Neural cell (in vitro differentiated cells): ENCODE measurements around the gene RAP2A.

Experiments used
- CTCF ChIP-seq: fragments of 450-650 bp; IDR thresholded peaks from 2 replicates; pipeline ENCODE4 v1.5.1; 2014; ENCODE audit warnings: antibody characterized with exemption, mild to moderate bottlenecking, moderate library complexity; ENCODE audit not compliant: poor library complexity, severe bottlenecking
- EZH2 ChIP-seq: fragments of 200-600, 300-800 bp; shearing (Covaris generic), sonication (generic); IDR thresholded peaks from 2 replicates; pipeline ENCODE4 v1.6.1; 2014; ENCODE audit warnings: antibody characterized with exemption, low read length, borderline replicate concordance, mild to moderate bottlenecking; ENCODE audit not compliant: insufficient read depth, poor library complexity, severe bottlenecking
- POLR2AphosphoS5 ChIP-seq: IDR thresholded peaks from 2 replicates; pipeline ENCODE4 v1.6.1; 2012
- SMC3 ChIP-seq: fragments of 450-650 bp; conservative IDR thresholded peaks from 2 replicates; pipeline ENCODE4 v1.6.1; 2014; ENCODE audit warnings: antibody characterized with exemption, mild to moderate bottlenecking, moderate library complexity; ENCODE audit not compliant: poor library complexity
- TF ChIP-seq, protein P1 (sequence below): IDR thresholded peaks from 2 replicates; pipeline ENCODE4 v1.6.1; 2012; ENCODE audit warnings: borderline replicate concordance

GRCh38 chr13:97454699-97455098 lies 20.7 kb downstream of the RAP2A start:
- TF ChIP-seq CTCF (no peak), EZH2 (no peak), SMC3 (no peak), POLR2AphosphoS5 (no peak)
- TF ChIP-seq, protein P1, sequence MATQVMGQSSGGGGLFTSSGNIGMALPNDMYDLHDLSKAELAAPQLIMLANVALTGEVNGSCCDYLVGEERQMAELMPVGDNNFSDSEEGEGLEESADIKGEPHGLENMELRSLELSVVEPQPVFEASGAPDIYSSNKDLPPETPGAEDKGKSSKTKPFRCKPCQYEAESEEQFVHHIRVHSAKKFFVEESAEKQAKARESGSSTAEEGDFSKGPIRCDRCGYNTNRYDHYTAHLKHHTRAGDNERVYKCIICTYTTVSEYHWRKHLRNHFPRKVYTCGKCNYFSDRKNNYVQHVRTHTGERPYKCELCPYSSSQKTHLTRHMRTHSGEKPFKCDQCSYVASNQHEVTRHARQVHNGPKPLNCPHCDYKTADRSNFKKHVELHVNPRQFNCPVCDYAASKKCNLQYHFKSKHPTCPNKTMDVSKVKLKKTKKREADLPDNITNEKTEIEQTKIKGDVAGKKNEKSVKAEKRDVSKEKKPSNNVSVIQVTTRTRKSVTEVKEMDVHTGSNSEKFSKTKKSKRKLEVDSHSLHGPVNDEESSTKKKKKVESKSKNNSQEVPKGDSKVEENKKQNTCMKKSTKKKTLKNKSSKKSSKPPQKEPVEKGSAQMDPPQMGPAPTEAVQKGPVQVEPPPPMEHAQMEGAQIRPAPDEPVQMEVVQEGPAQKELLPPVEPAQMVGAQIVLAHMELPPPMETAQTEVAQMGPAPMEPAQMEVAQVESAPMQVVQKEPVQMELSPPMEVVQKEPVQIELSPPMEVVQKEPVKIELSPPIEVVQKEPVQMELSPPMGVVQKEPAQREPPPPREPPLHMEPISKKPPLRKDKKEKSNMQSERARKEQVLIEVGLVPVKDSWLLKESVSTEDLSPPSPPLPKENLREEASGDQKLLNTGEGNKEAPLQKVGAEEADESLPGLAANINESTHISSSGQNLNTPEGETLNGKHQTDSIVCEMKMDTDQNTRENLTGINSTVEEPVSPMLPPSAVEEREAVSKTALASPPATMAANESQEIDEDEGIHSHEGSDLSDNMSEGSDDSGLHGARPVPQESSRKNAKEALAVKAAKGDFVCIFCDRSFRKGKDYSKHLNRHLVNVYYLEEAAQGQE: no peak
